Activated naive CD4-positive, alpha-beta T cell treated with anti-CD3 and anti-CD28 coated beads for 36 hours (primary cell): ENCODE data around the gene CYB5R2. TPM values are rescaled to one million over a fixed set of nuclear protein-coding genes. Genes with fewer than 3 reads are reported as not detected.

Experiments used
- CTCF ChIA-PET: fragments of 350-600 bp; sonication (Branson Sonifier 250); formaldehyde crosslinking; loops from one replicate; lab custom pipeline; 2021; ENCODE audit warnings: antibody characterized with exemption; lab: Charles Lee
- DNase-seq: peaks from one replicate; pipeline ENCODE4 v3.0.0-alpha.2; 2020
- H3K27ac Mint-ChIP-seq: one replicate; pipeline ENCODE4 v1.8.0; 2021; ENCODE audit warnings: mild to moderate bottlenecking, mixed read lengths
- H3K27me3 Mint-ChIP-seq: one replicate; pipeline ENCODE4 v1.8.0; 2021; ENCODE audit warnings: low read depth, mixed read lengths
- H3K36me3 Mint-ChIP-seq: one replicate; pipeline ENCODE4 v1.8.0; 2021; ENCODE audit warnings: low read depth, mixed read lengths
- H3K4me1 Mint-ChIP-seq: one replicate; pipeline ENCODE4 v1.8.0; 2021; ENCODE audit warnings: low read depth, mixed read lengths
- H3K4me3 Mint-ChIP-seq: one replicate; pipeline ENCODE4 v1.8.0; 2021; ENCODE audit warnings: mild to moderate bottlenecking, moderate library complexity, mixed read lengths
- H3K9me3 Mint-ChIP-seq: one replicate; pipeline ENCODE4 v1.8.0; 2021; ENCODE audit warnings: mixed read lengths
- intact Hi-C: fragments of 100-400 bp; cut with micrococcal nuclease; formaldehyde crosslinking; loops from one replicate; pipeline ENCODE4 v1.15.1; 2023
- total RNA-seq, 2 experiments: library from RNA; stranded (reverse); gene quantifications; one replicate each; pipeline ENCODE4 v1.2.3, GENCODE V29; 2021

Gene CYB5R2
- 1 to 10 TPM; 5.5 to 8.2 TPM for total RNA-seq

DNA sequence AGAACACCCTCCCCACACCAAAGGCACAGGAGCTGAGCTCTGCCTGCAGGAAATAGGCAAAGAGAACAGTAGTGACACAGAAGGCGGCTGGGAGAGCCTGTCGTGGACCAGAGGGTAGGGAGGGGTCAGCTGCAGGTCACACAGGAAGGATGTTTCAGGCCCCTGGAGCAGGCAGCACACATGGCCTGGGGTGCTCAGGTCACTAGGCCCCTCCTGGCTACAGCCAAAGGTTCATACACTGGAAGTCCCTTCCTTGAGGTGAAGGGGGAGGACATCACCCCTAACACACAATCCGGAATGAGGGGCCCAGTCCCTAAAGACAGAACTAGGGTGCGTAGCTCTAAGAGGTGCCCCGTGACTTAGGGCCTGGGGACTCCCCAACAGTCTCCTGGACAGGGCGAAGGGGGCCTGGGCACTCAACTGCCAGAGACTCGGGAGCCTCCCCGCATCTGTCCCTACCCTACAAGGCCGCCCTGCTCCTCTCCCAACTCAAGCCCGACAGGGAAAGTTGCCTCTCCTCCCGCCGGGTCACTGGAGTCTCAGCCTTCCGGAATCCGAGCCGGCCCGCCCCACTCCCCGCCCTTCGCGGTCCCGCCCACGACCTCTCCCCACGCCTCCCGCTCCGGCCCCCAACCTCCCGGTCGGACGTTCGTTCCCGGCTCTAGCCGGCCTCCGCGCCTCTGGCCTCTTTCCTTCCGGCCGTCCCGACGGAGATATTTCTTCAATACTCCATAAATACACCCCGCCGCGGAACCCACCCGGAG lies at the start of gene CYB5R2:
TSS of gene CYB5R2 (minus strand) at position 541 of the 764 bp plus-strand sequence. CDS start 675 bp downstream, outside the sequence.
- peaks cover 4% of the 10 kb centered on the region for H3K9me3 Mint-ChIP-seq
- CTCF ChIA-PET: interaction anchor here (0.9 kb wide), 1 partner anchor 22 kb away, joined by 3 read pairs; no protein-coding TSS in a partner anchor
- DNase-seq: peak; percentile 17
- no peaks in the 10 kb centered on the region for H3K36me3 Mint-ChIP-seq
- peaks cover 36% of the 10 kb centered on the region for H3K27me3 Mint-ChIP-seq
- peaks cover 49% of the 10 kb centered on the region for H3K4me1 Mint-ChIP-seq
- intact Hi-C loops: loop anchor here (1.0 to 10.0 kb wide), 5 partner anchors 16 to 1066 kb away; partner anchors contain the start of genes EIF3F and PPFIBP2
- H3K27ac Mint-ChIP-seq: peak within 1 kb of the TSS; percentile 66
- peak within 1 kb of the TSS; percentile 64 for H3K4me3 Mint-ChIP-seq

DNA sequence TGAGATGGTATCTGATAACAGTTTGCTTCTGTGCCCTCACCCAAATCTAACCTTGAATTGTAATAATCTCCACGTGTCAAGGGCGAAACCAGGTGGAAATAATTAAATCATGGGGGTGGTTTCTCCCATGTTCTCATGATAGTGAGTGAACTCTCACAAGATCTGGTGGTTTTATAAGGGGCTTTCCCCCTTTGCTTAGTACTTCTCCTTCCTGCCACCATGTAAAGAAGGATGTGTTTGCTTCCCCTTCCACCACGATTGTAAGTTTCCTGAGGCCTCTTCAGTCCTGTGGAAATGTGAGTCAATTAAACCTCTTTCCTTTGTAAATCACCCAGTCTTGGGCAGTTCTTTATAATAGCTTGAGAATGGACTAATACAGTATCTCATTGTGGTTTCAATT lies 41.5 kb upstream of the CYB5R2 start:
- CTCF ChIA-PET: no interaction called here
- H3K36me3 Mint-ChIP-seq: no peaks in the 10 kb centered on the region
- no peak overlapping the region for H3K4me3 Mint-ChIP-seq
- intact Hi-C loops: no loop called here
- H3K27ac Mint-ChIP-seq: no peak overlapping the region
- H3K4me1 Mint-ChIP-seq: no peaks in the 10 kb centered on the region
- peaks cover 5% of the 10 kb centered on the region for H3K9me3 Mint-ChIP-seq
- peaks cover 36% of the 10 kb centered on the region for H3K27me3 Mint-ChIP-seq
- DNase-seq: no peak

DNA sequence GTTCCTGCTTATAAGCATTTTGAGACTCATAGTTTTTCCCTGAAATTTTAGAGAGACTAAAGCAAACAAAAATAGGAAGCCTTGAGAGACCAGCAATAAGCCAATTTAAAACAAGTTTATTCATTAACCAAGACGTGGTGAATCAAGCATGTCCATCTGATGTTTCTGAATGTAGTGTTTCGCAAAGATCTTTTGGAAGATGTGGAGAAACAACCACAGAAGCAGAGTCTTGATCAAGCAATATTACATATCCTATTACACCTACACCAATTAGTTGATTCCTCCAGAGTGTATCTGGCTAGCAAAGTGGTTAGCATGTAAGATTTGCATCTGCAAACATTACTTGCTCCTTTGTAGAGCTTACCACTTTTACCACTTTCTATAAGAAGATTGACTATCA lies 33.1 kb upstream of the CYB5R2 start, which contains the start of gene OVCH2:
TSS of gene OVCH2 (minus strand) at position 101 of the 400 bp plus-strand sequence. CDS start at position 18, 83 bp downstream.
- Mint-ChIP-seq H3K4me3 (no peak within 1 kb of the TSS), H3K27me3 (peaks cover 33% of the 10 kb centered on the region), H3K36me3 (no peaks in the 10 kb centered on the region), H3K27ac (no peak within 1 kb of the TSS), H3K4me1 (no peaks in the 10 kb centered on the region), H3K9me3 (no peaks in the 10 kb centered on the region)
- CTCF ChIA-PET: no interaction called here
- no peak for DNase-seq
- intact Hi-C loops: no loop called here

DNA sequence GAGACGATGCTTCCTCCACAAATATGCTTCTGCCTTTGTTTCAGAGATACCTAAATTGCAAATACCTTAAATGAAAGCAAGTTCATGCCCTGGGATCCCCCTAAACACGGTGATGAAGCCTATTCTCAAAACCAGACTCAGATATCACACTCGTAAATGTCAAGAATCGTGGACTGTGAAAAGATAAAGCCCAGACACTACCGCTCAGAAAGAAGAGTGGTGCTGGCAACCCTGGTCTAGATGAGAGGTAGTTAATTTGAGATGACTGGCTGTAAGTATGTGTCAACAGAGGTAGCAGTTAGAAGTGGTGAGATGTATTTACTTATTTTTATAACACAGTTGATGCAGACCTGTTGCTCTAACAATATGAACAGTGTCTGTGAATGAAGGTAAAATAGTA lies 30.4 kb upstream of the CYB5R2 start:
- intact Hi-C loops: no loop called here
- Mint-ChIP-seq H3K27me3 (peaks cover 22% of the 10 kb centered on the region), H3K36me3 (no peaks in the 10 kb centered on the region), H3K9me3 (no peaks in the 10 kb centered on the region), H3K4me3 (no peak overlapping the region), H3K27ac (no peak overlapping the region), H3K4me1 (no peaks in the 10 kb centered on the region)
- CTCF ChIA-PET: no interaction called here
- DNase-seq: no peak

DNA sequence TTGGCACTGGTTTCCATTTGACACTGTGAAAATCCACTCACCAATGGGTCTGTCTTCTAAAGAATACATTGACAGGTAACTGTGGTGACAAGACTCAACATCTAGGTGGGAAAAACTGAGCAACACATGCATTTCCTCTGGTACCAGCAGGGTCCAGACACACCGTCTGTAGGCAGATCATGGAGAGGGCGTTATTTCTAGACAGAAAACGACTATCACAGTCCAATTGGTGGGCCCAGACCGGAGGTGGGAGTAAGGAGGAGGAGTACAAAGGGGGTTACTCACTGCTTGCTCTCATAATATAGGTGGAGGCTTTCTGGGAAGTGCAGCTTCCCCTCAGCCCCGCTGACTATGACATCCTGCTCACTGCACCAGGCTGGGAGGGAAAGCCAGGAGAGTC lies 23.1 kb upstream of the CYB5R2 start:
- Mint-ChIP-seq H3K4me1 (peaks cover 7% of the 10 kb centered on the region), H3K4me3 (no peak overlapping the region), H3K36me3 (no peaks in the 10 kb centered on the region), H3K27me3 (peaks cover 23% of the 10 kb centered on the region), H3K27ac (no peak overlapping the region), H3K9me3 (no peaks in the 10 kb centered on the region)
- CTCF ChIA-PET: interaction anchor here (1.0 to 2.2 kb wide), 5 partner anchors 10 to 598 kb away, joined by 3 to 13 read pairs (median 4); no protein-coding TSS in a partner anchor
- intact Hi-C loops: no loop called here
- DNase-seq: no peak

DNA sequence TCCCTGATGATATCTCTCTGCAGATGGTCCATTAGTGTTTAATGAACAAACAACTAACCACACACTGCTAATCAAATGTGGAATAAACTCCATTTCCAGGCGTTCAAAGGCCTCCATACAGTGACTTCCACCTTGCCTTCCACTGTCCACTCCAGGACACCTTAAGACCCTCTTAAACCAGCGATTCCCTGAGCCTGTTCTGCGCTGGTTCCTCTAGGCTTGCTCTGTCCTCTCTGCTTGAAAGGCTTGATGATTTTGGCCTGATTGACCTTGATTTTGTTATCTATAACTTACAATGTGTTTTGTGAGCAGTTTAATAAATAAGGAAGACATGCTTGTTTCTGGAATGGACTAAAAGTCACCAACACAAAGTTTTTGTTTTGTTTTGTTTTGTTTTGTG lies 20.9 kb upstream of the CYB5R2 start:
- no peaks in the 10 kb centered on the region for H3K36me3 Mint-ChIP-seq
- no peak overlapping the region for H3K4me3 Mint-ChIP-seq
- DNase-seq: no peak
- intact Hi-C loops: loop anchor here (1.0 to 5.0 kb wide), 6 partner anchors 181 to 882 kb away; partner anchors contain the start of genes EIF3F and PPFIBP2
- no peak overlapping the region for H3K27ac Mint-ChIP-seq
- H3K4me1 Mint-ChIP-seq: peaks cover 8% of the 10 kb centered on the region
- peaks cover 31% of the 10 kb centered on the region for H3K27me3 Mint-ChIP-seq
- CTCF ChIA-PET: interaction anchor here (0.6 to 2.2 kb wide), 15 partner anchors 11 to 975 kb away, joined by 3 to 14 read pairs (median 4); no protein-coding TSS in a partner anchor
- H3K9me3 Mint-ChIP-seq: no peaks in the 10 kb centered on the region

DNA sequence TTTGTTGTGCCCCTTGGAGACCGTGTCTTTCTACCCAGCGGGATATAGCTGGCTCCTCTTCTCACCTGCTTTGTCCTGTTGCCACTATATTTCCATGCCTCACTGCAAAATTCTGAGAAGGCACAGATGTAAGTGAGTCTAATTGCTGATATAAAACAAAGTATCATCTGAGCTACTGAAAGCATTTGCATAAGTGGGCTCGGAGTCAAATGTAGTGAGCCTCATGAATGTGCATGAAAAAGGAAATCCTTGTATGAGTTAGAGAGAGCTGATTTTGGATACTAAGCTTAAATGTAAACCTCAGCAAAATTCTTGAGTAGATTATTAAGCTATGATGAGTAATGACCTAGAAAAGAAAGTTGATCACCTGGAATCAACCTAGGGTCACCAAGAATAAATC lies 19.1 kb upstream of the CYB5R2 start:
- no peak for DNase-seq
- Mint-ChIP-seq H3K4me1 (peaks cover 8% of the 10 kb centered on the region), H3K9me3 (no peaks in the 10 kb centered on the region), H3K27ac (no peak overlapping the region), H3K4me3 (no peak overlapping the region), H3K27me3 (peaks cover 34% of the 10 kb centered on the region), H3K36me3 (no peaks in the 10 kb centered on the region)
- CTCF ChIA-PET: interaction anchor here (0.7 to 2.2 kb wide), 5 partner anchors 27 to 989 kb away, joined by 3 to 12 read pairs (median 4); partner anchors contain the start of gene PPFIBP2
- intact Hi-C loops: loop anchor here (5.0 kb wide), 2 partner anchors 250 to 295 kb away; partner anchors contain the start of gene EIF3F

DNA sequence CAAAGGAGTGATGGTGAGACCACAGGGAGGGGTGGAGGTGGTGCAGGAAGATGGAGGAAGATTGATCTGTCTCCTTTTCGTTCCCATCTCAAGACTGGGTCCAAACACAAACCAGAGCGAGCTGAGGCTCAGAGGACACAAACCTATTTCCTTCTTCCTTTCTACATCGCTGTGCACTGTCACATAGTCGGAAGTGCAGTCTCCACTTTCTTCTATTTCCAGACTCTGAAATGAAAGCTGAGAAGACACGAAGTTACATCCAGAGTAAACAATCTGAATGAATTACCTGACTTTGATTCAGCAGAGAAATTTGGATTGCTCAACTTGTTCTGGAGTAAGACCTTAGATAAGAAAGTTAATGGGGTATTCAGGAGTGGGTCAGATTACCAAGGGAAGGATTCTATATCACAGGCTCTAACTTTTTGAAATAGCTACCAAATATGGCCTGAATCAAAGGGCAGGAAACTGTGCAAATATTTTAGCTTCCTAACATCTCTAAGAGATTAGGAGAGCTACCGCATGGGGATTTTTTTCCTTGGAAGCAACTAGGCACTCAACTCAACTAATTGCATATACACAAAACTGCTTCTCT lies 18.6 kb upstream of the CYB5R2 start:
- Mint-ChIP-seq H3K4me3 (no peak overlapping the region), H3K4me1 (peaks cover 8% of the 10 kb centered on the region), H3K9me3 (no peaks in the 10 kb centered on the region), H3K36me3 (no peaks in the 10 kb centered on the region), H3K27ac (no peak overlapping the region), H3K27me3 (peaks cover 34% of the 10 kb centered on the region)
- CTCF ChIA-PET: interaction anchor here (0.7 to 2.2 kb wide), 8 partner anchors 10 to 988 kb away, joined by 3 to 12 read pairs (median 4); partner anchors contain the start of gene PPFIBP2
- intact Hi-C loops: loop anchor here (5.0 kb wide), 2 partner anchors 250 to 295 kb away; partner anchors contain the start of gene EIF3F
- DNase-seq: no peak

DNA sequence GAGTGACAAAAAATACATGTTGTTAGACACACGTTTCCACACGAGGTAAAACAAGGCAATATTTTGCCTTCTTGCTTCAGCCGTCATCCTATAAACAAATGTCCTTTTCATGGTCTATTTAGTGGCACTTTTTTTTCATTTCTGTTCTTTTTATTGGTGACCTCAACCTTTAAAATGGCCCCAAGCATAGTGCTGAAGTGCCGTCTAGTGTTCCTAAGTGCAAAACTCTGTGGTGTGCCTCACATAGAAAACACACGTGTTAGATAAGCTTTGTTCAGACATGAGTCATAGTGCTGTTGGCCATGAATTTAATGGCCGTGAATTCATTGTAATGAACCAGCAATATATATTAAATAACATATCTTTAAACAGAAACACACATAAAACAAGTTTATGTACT lies 17.3 kb upstream of the CYB5R2 start:
- Mint-ChIP-seq H3K4me1 (peaks cover 6% of the 10 kb centered on the region), H3K9me3 (no peaks in the 10 kb centered on the region), H3K4me3 (no peak overlapping the region), H3K36me3 (no peaks in the 10 kb centered on the region), H3K27me3 (peaks cover 34% of the 10 kb centered on the region), H3K27ac (no peak overlapping the region)
- CTCF ChIA-PET: interaction anchor here (1.3 to 2.2 kb wide), 5 partner anchors 25 to 178 kb away, joined by 3 to 12 read pairs (median 8); no protein-coding TSS in a partner anchor
- intact Hi-C loops: loop anchor here (5.0 kb wide), 2 partner anchors 248 to 297 kb away; partner anchors contain the start of gene EIF3F
- no peak for DNase-seq

DNA sequence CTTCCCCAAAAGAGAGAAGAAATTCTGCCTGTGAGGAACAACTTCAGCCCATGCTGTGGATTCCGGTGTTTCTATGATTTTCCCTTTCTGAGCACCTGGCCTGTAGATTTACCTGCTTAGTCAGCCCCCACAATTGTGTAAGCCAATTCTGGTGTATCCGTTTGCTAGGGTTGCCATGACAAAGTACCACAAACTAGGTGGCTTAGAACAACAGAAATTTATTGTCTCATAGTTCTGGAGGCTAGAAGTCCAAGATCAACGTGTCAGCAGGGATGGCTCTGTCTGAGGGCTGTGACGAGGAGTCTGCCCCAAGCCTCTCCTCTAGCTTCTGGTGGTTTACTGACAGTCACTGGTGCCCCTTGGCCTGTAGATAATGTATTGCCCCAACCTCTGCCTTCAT lies 15.9 kb upstream of the CYB5R2 start:
- intact Hi-C loops: loop anchor here (1.0 to 10.0 kb wide), 3 partner anchors 17 to 544 kb away; no protein-coding TSS in a partner anchor
- Mint-ChIP-seq H3K4me1 (peaks cover 6% of the 10 kb centered on the region), H3K27ac (no peak overlapping the region), H3K9me3 (no peaks in the 10 kb centered on the region), H3K27me3 (peaks cover 35% of the 10 kb centered on the region), H3K36me3 (no peaks in the 10 kb centered on the region), H3K4me3 (no peak overlapping the region)
- CTCF ChIA-PET: interaction anchor here (0.8 to 1.5 kb wide), 3 partner anchors 118 to 297 kb away, joined by 3 to 4 read pairs (median 4); partner anchors contain the start of gene PPFIBP2
- DNase-seq: no peak

DNA sequence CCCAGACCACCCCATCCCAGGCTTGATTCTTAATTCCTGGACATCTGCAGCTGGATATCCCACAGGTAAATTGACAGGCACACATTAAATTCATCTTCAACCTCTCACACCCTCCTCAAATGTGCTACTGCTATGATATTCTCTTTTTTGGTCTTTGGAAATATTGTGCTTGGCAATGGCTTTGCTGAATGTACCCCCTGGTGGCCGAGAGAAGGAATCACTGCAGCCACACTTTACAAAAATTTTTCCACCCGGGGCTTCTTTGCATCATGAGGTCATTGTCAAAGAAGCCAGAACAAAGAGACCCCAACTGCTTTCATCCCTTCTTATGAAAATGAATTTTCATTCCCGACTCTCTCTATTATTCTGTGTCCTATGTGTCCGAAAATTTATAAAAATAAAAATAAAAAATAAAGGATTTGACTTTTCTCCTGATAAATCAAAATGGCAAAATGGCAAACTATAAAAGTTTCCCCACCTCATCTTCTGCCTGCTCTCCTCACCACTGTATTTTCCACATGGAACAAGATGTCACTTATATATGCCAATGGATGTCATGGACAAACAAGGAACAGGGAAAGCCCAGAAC lies 15.0 kb upstream of the CYB5R2 start:
- H3K4me3 Mint-ChIP-seq: no peak overlapping the region
- H3K9me3 Mint-ChIP-seq: no peaks in the 10 kb centered on the region
- peaks cover 6% of the 10 kb centered on the region for H3K4me1 Mint-ChIP-seq
- intact Hi-C loops: loop anchor here (1.0 to 10.0 kb wide), 4 partner anchors 117 to 544 kb away; partner anchors contain the start of gene PPFIBP2
- H3K27ac Mint-ChIP-seq: no peak overlapping the region
- CTCF ChIA-PET: interaction anchor here (0.6 to 1.3 kb wide), 4 partner anchors 117 to 590 kb away, joined by 3 to 4 read pairs (median 3); no protein-coding TSS in a partner anchor
- H3K27me3 Mint-ChIP-seq: peaks cover 26% of the 10 kb centered on the region
- DNase-seq: peak; percentile 35
- no peaks in the 10 kb centered on the region for H3K36me3 Mint-ChIP-seq
